RWPE2 (cell line): ENCODE results near the gene PLD4.

Experiments used
- ATAC-seq: fragments of 200-7000 bp; cut with Tn5 transposase; 3 replicates; pipeline ENCODE4 v1.9.1; 2021; ENCODE audit warnings: low read depth
- DNase-seq: peaks from one replicate; pipeline ENCODE4 v3.0.0-alpha.2; 2020; ENCODE audit warnings: low spot score
- H3K27ac ChIP-seq: fragments of 450-650 bp; 2 replicates; pipeline ENCODE4 v1.5.1; 2017; ENCODE audit warnings: mild to moderate bottlenecking; ENCODE audit not compliant: poor library complexity, severe bottlenecking
- H3K27me3 ChIP-seq: fragments of 250-450 bp; sonication (Bioruptor Pico); 2 replicates; pipeline ENCODE4 v1.5.1; 2021; ENCODE audit warnings: mild to moderate bottlenecking, moderate library complexity; ENCODE audit not compliant: insufficient read depth, poor library complexity, severe bottlenecking
- H3K36me3 ChIP-seq: fragments of 250-450 bp; sonication (Bioruptor Pico); 2 replicates; pipeline ENCODE4 v1.5.1; 2020; ENCODE audit warnings: low read depth, mild to moderate bottlenecking, moderate library complexity
- H3K4me1 ChIP-seq: fragments of 250-450 bp; sonication (Bioruptor Pico); 2 replicates; pipeline ENCODE4 v1.5.1; 2021; ENCODE audit warnings: mild to moderate bottlenecking, moderate library complexity; ENCODE audit not compliant: insufficient read depth, poor library complexity, severe bottlenecking
- H3K4me3 ChIP-seq: fragments of 250-450 bp; sonication (Bioruptor Pico); 2 replicates; pipeline ENCODE4 v1.5.1; 2021; ENCODE audit warnings: mild to moderate bottlenecking, moderate library complexity; ENCODE audit not compliant: severe bottlenecking
- H3K9me3 ChIP-seq: fragments of 250-450 bp; sonication (Bioruptor Pico); 2 replicates; pipeline ENCODE4 v1.5.1; 2021; ENCODE audit warnings: mild to moderate bottlenecking, moderate library complexity; ENCODE audit not compliant: severe bottlenecking
- CTCF ChIP-seq: fragments of 450-650 bp; IDR thresholded peaks from one replicate; pipeline ENCODE4 v1.5.1; 2017; ENCODE audit warnings: mild to moderate bottlenecking, moderate library complexity; ENCODE audit not compliant: poor library complexity, severe bottlenecking

The PLD4 gene

GRCh38 chr14:104982548-104983230, 58.0 kb downstream of the PLD4 start:
- no peak overlapping the region for H3K4me3 ChIP-seq
- H3K9me3 ChIP-seq, result no peaks in the 10 kb centered on the region
- ATAC-seq (no peak), DNase-seq (peak; percentile 62)
- H3K4me1 ChIP-seq, result peaks cover 12% of the 10 kb centered on the region
- TF ChIP-seq CTCF, result no peak
- no peaks in the 10 kb centered on the region for H3K36me3 ChIP-seq
- H3K27ac ChIP-seq, result no peak overlapping the region
- H3K27me3 ChIP-seq, result no peaks in the 10 kb centered on the region
